Fibroblast of villous mesenchyme (primary cell): ENCODE results near the gene TCF7. TPM values are rescaled to one million over a fixed set of nuclear protein-coding genes. Genes with fewer than 3 reads are reported as not detected.

Experiments used
- DNase-seq: peaks from one replicate; pipeline ENCODE4 v3.0.0-alpha.2; 2010; ENCODE audit warnings: low read depth
- H3K4me3 ChIP-seq: 2 replicates; pipeline ENCODE4 v1.5.1; 2011; ENCODE audit warnings: low read depth, mild to moderate bottlenecking, low read length
- total RNA-seq: library from RNA; depleted of rRNA; stranded (reverse); fragments of >200 nt; gene quantifications from 2 replicates; pipeline ENCODE4 v1.2.3, GENCODE V29; 2012
- TF ChIP-seq, protein P1 (sequence below): IDR thresholded peaks from 2 replicates; pipeline ENCODE4 v1.5.1; 2012; ENCODE audit warnings: low read depth, mild to moderate bottlenecking, low read length; ENCODE audit not compliant: insufficient read depth

The TCF7 gene
- total RNA-seq, 1 donor, result under 0.01 TPM

GRCh38 chr5:134131165-134131564, 16.7 kb downstream of the TCF7 start:
- DNase-seq, result no peak
- TF ChIP-seq, protein P1, sequence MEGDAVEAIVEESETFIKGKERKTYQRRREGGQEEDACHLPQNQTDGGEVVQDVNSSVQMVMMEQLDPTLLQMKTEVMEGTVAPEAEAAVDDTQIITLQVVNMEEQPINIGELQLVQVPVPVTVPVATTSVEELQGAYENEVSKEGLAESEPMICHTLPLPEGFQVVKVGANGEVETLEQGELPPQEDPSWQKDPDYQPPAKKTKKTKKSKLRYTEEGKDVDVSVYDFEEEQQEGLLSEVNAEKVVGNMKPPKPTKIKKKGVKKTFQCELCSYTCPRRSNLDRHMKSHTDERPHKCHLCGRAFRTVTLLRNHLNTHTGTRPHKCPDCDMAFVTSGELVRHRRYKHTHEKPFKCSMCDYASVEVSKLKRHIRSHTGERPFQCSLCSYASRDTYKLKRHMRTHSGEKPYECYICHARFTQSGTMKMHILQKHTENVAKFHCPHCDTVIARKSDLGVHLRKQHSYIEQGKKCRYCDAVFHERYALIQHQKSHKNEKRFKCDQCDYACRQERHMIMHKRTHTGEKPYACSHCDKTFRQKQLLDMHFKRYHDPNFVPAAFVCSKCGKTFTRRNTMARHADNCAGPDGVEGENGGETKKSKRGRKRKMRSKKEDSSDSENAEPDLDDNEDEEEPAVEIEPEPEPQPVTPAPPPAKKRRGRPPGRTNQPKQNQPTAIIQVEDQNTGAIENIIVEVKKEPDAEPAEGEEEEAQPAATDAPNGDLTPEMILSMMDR, result no peak
- no peak overlapping the region for H3K4me3 ChIP-seq

DNA sequence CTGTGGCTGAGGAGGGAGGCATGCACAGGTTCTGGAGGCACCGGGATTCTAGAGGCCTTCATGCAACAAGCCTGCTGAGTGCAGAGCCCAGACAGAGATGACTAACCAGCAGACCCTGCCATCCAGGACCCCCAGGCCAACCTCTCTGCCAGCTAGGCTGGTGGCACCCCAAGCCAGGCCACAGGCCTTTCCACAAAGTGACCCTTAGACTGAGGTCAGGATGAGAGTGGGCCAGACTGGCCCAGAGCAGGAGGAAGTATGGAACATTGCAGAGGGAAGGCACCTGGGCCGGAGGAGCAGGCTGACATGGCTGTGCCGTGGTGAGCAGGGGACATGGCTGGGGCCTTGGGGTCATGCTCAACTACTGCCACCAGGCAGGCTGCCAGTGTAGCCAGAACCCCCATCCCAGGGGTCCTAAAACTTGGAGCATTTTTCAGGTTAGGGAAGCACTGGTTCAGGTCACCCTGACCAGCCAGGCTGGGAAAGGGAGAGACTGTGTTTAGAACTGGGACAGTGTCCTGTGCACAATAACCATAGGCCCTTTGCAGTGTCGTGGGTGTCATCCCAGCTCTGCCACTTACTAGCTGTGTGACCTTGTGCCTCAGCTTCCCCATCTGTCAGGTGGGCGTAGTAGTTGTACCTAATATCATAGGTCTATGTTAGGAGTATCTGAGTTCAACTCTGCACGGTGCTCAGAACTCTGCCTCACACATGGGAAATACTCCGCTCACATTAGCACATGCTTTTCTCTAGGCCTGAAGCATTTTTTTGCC, 17.3 kb downstream of the TCF7 start:
- TF ChIP-seq, protein P1, result no peak
- DNase-seq, result no peak
- no peak overlapping the region for H3K4me3 ChIP-seq

GRCh38 chr5:134132372-134133187, 18.1 kb downstream of the TCF7 start:
- no peak for DNase-seq
- TF ChIP-seq, protein P1, result no peak
- no peak overlapping the region for H3K4me3 ChIP-seq

DNA sequence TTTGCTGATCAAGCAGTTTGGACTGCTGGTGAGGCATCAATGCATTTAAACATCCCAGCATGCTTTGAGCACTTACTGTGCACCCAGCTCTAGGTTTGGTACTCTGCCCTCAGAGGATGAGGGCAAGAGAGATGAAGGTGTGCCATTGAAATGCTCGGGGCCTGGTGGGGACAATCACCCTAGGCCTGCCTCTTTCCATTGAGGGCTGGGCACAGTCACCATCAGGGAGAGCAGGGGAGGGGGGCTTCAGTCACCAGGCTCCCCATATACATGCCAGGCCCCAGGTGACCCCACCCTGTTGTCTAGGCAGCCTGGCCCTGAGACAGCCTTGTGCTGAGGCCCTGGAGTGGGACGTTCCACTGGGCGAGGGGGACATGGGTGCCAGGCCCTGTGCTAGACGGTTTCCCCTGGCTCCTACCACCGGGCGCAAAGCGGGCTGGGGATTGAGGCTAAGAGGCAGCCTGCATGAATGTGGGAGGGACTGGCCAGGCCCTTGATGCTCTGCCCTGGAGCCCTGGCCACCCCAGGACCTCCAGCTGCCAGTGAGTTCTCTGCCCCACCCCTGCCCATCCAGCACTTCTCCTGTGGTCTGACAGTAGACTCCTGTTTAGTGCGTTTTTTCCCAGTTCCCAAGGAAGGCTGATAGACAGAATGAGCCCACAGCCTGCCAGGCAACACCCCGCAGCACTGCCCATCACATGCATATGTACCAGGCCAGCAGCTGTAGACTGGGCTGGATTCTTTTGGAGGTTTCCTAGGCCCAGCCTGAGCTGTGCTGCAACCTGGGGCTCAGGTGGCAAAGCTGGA, 18.9 kb downstream of the TCF7 start:
- H3K4me3 ChIP-seq, result no peak overlapping the region
- DNase-seq, result no peak
- TF ChIP-seq, protein P1, result no peak

GRCh38 chr5:134133995-134134541, 19.6 kb downstream of the TCF7 start:
- H3K4me3 ChIP-seq, result no peak overlapping the region
- TF ChIP-seq, protein P1, result no peak
- no peak for DNase-seq

DNA sequence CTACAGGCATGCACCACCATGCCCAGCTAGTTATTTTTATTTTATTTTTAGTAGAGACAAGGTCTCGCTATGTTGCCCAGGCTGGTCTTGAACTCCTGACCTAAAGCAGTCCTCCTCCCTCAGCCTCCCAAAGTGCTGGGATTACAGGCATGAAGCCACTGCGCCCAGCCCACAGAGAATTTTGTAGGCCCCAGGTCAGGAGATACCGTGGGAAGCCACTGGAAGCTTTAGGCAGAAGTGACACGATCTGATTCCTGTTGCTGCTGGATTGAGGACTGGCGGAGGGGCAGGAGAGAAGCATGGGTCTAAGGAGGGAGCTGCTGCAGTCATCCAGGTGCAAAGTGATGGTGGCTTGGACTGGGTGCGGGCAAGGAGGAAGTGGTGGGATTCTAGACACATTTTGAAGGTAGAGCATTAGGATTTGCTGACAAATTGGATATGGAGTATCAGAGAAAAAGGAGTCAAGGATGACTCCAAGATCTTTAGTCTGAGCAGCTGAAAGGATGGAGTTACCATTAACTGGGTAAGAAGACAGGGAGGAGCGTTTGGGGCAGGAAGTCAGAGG, 20.7 kb downstream of the TCF7 start:
- no peak overlapping the region for H3K4me3 ChIP-seq
- no peak for DNase-seq
- TF ChIP-seq, protein P1, result no peak
